ENCODE measurements around the gene SAMD13. TPM values are rescaled to one million over a fixed set of nuclear protein-coding genes. Genes with fewer than 3 reads are reported as not detected.

The SAMD13 gene
- total and polyA plus RNA-seq, 2 donors (not counting 3 experiments of a cell fraction or from before 2014, with no cell fraction given) = 1.2 to 4.8 TPM

- no peak overlapping the region for H3K4me2 ChIP-seq (ENCODE audit: insufficient read depth, low read length)
- no peak overlapping the region for H2AFZ ChIP-seq (ENCODE audit: low read depth, low read length)
- dilution Hi-C loops (cut with MboI; ENCODE audit: extremely low pct_ligation_motif_present, low sequenced_read_pairs) (no loop called here), intact Hi-C loops (cut with micrococcal nuclease) (no loop called here)
- DNase-seq (ENCODE audit: low read depth, low spot score) = no peak
- H4K20me1 ChIP-seq (replicated peaks; ENCODE audit: control insufficient read depth, extremely low read depth, insufficient read depth, low read length) = no peaks in the 10 kb centered on the region
- H3K79me2 ChIP-seq (ENCODE audit: control insufficient read depth, insufficient read depth, low read length) = no peaks in the 10 kb centered on the region
- BruUV-seq (replicated peaks) = no TSS peak
- H3K27ac ChIP-seq (ENCODE audit: insufficient read depth, low read depth, low read length) = no peak overlapping the region
- CTCF ChIA-PET = interaction anchor here (0.6 to 1.2 kb wide), 2 partner anchors 14 to 1989 kb away, joined by 3 read pairs; no protein-coding TSS in a partner anchor
- H3K27me3 ChIP-seq (ENCODE audit: control insufficient read depth in 2 of 2, insufficient read depth in 2 of 2, low read length in 2 of 2) = no peaks in the 10 kb centered on the region
- POLR2A ChIA-PET = interaction anchor here (0.5 kb wide), 1 partner anchor 207 kb away, joined by 5 read pairs; no protein-coding TSS in a partner anchor
- H3K9me3 ChIP-seq (replicated peaks; ENCODE audit: control insufficient read depth, insufficient read depth, low read length) = no peaks in the 10 kb centered on the region
- no peaks in the 10 kb centered on the region for H3K36me3 ChIP-seq (ENCODE audit: control insufficient read depth in 2 of 2, extremely low read depth in 1 of 2, insufficient read depth in 2 of 2, low read length in 2 of 2)
- no peak for FAIRE-seq
- H3K4me3 ChIP-seq (replicated peaks in 1 of 3; ENCODE audit: insufficient read depth in 1 of 3, low read depth in 1 of 3, low read length in 3 of 3) = no peak overlapping the region
- H3K9ac ChIP-seq (replicated peaks; ENCODE audit: extremely low read depth, insufficient read depth, low read length) = no peak overlapping the region
- H3K9me1 ChIP-seq (replicated peaks; ENCODE audit: control insufficient read depth, extremely low read depth, insufficient read depth, low read length) = no peaks in the 10 kb centered on the region
- no peaks in the 10 kb centered on the region for H3K4me1 ChIP-seq (ENCODE audit: control insufficient read depth, extremely low read depth, insufficient read depth, low read length)
- TF ChIP-seq POLR2AphosphoS5 (IDR thresholded peaks at IDR 0.05; ENCODE audit: insufficient read depth, low read depth, low read length) (no peak), FOS (IDR thresholded peaks at IDR 0.05; ENCODE audit: borderline replicate concordance, insufficient read depth, low read length) (no peak), CTCF (IDR thresholded peaks at IDR 0.05; ENCODE audit: extremely low read depth in 1 of 2, insufficient read depth in 1 of 2, low read depth in 1 of 2, low read length in 2 of 2) (no peak), EZH2 (IDR thresholded peaks at IDR 0.05; ENCODE audit: borderline replicate concordance, low read depth, low read length, severe bottlenecking) (no peak)
These were observed 12.2 kb upstream of the SAMD13 start for GRCh38 chr1:84289169-84289785.

Data from endothelial cell of umbilical vein (primary cell).